ENCODE data around the gene CDK6.

DNA sequence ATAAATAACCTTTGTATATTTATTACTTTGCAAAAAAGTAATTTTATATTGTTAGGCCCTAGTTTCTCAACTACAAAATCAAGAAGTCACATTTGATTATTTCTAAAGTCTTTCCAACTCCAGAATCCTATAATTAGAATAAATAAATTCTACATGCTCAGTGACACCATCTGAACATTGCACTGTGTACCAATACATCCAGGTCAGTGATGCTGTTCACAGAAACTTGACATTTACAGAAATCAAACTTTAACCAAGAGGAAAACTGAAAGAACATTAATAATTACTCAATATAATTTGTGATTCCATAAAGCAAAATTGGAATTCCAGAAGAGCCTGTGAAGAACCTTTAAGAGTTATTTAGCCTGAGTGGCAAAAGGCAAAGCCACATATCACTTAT lies 142.2 kb downstream of the CDK6 start:
- no peak for TF ChIP-seq GTF2F1 (IDR thresholded peaks at IDR 0.05; ENCODE audit: low read depth, low read length)
- no peak for TF ChIP-seq MEF2A (IDR thresholded peaks at IDR 0.05; ENCODE audit: control insufficient read depth, low read depth, low read length)
- TF ChIP-seq ZNF212 (CRISPR knock-in tag; IDR thresholded peaks at IDR 0.05), result no peak
- TF ChIP-seq NR2C1 (IDR thresholded peaks at IDR 0.05), result no peak
- TF ChIP-seq NR2C1 (tag; IDR thresholded peaks at IDR 0.05), result no peak
- TF ChIP-seq, protein P1, sequence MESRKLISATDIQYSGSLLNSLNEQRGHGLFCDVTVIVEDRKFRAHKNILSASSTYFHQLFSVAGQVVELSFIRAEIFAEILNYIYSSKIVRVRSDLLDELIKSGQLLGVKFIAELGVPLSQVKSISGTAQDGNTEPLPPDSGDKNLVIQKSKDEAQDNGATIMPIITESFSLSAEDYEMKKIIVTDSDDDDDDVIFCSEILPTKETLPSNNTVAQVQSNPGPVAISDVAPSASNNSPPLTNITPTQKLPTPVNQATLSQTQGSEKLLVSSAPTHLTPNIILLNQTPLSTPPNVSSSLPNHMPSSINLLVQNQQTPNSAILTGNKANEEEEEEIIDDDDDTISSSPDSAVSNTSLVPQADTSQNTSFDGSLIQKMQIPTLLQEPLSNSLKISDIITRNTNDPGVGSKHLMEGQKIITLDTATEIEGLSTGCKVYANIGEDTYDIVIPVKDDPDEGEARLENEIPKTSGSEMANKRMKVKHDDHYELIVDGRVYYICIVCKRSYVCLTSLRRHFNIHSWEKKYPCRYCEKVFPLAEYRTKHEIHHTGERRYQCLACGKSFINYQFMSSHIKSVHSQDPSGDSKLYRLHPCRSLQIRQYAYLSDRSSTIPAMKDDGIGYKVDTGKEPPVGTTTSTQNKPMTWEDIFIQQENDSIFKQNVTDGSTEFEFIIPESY (CRISPR knock-in tag; IDR thresholded peaks at IDR 0.05), result no peak
- TF ChIP-seq ZNF41 (CRISPR knock-in tag; conservative IDR thresholded peaks at IDR 0.05), result no peak
- TF ChIP-seq KAT2B (IDR thresholded peaks at IDR 0.05; ENCODE audit: low read depth, low read length), result no peak
- no peak for TF ChIP-seq JUND (IDR thresholded peaks at IDR 0.05; ENCODE audit: borderline replicate concordance, low read depth, low read length)
- TF ChIP-seq JUND (tag; IDR thresholded peaks at IDR 0.05; ENCODE audit: borderline replicate concordance, low read depth, low read length), result no peak
- TF ChIP-seq EZH2 (IDR thresholded peaks at IDR 0.05; ENCODE audit: borderline replicate concordance, low read depth, low read length), result no peak
- TF ChIP-seq, protein P2, sequence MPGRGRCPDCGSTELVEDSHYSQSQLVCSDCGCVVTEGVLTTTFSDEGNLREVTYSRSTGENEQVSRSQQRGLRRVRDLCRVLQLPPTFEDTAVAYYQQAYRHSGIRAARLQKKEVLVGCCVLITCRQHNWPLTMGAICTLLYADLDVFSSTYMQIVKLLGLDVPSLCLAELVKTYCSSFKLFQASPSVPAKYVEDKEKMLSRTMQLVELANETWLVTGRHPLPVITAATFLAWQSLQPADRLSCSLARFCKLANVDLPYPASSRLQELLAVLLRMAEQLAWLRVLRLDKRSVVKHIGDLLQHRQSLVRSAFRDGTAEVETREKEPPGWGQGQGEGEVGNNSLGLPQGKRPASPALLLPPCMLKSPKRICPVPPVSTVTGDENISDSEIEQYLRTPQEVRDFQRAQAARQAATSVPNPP (IDR thresholded peaks at IDR 0.05; ENCODE audit: borderline replicate concordance, insufficient read depth, insufficient read length), result no peak
- TF ChIP-seq POLR2AphosphoS5 (IDR thresholded peaks at IDR 0.05; ENCODE audit: control insufficient read depth, insufficient read depth, low read depth, low read length), result no peak
- TF ChIP-seq ZNF232 (CRISPR knock-in tag; IDR thresholded peaks at IDR 0.05), result no peak
- no peak for TF ChIP-seq RAD21 (CRISPR knock-in tag; conservative IDR thresholded peaks at IDR 0.05 in 1 of 2, IDR thresholded peaks at IDR 0.05 in 1 of 2)

All from K562 (cell line).